Kidney (tissue), 14 donors: ENCODE results near the gene MDH1. TPM values are rescaled to one million over a fixed set of nuclear protein-coding genes. Genes with fewer than 3 reads are reported as not detected.

Experiments
- DNase-seq, 5 donors: peaks; one replicate each; pipeline ENCODE4 v3.0.0-alpha.2; 2013 to 2020
- FAIRE-seq: peaks from 2 replicates; lab custom pipeline; 2012; peaks lifted over from hg19 to GRCh38; lab: Jason Lieb, UNC
- H3K27ac ChIP-seq, 2 donors: one replicate each; pipeline ENCODE4 v1.7.0; 2013; ENCODE audit warnings: low read depth in 2 of 2, low read length in 2 of 2, inconsistent platforms in 1 of 2
- H3K27me3 ChIP-seq: one replicate; pipeline ENCODE4 v1.7.1; 2013; ENCODE audit warnings: low read length, inconsistent platforms; ENCODE audit not compliant: control insufficient read depth, insufficient read depth
- H3K36me3 ChIP-seq, 3 donors: one replicate each; pipeline versions ENCODE4 v1.7.0 to v1.7.1; 2013; ENCODE audit warnings: low read length in 3 of 3, control low read depth in 1 of 3, inconsistent platforms in 1 of 3; ENCODE audit not compliant: insufficient read depth in 3 of 3, control insufficient read depth in 2 of 3
- H3K4me1 ChIP-seq, 3 donors: one replicate each; pipeline versions ENCODE4 v1.7.0 to v1.7.1; 2013; ENCODE audit warnings: low read length in 3 of 3, inconsistent platforms in 1 of 3, low read depth in 1 of 3; ENCODE audit not compliant: control insufficient read depth in 2 of 3, insufficient read depth in 2 of 3
- H3K4me3 ChIP-seq, 3 donors: one replicate each; pipeline versions ENCODE4 v1.7.0 to v1.8.1; 2013; ENCODE audit warnings: low read length in 3 of 3, control low read depth in 1 of 3, inconsistent platforms in 1 of 3
- H3K9ac ChIP-seq, 3 donors: one replicate each; pipeline versions ENCODE4 v1.7.0 to v1.7.1; 2013; ENCODE audit warnings: low read length in 3 of 3, control low read depth in 1 of 3, inconsistent platforms in 1 of 3
- H3K9me3 ChIP-seq, 3 donors: one replicate each; pipeline versions ENCODE4 v1.7.0 to v1.7.1; 2013; ENCODE audit warnings: low read length in 3 of 3, control low read depth in 1 of 3, inconsistent platforms in 1 of 3; ENCODE audit not compliant: control insufficient read depth in 2 of 3, insufficient read depth in 1 of 3
- intact Hi-C: fragments of 100-400 bp; cut with DNase I; formaldehyde crosslinking; loops from one replicate; pipeline ENCODE4 v1.11.1; 2022
- polyA plus RNA-seq: library from polyadenylated mRNA; stranded (reverse); fragments of 350-450 nt; fragmentation: Illumina TruSeq; extraction: RNeasy Lipid Tissue Mini Kit (QIAGEN cat#74804); gene quantifications from one replicate; pipeline ENCODE4 v1.2.3, GENCODE V29; 2014; ENCODE audit warnings: low read depth, low replicate concordance; ENCODE audit not compliant: insufficient read depth
- total RNA-seq: library from RNA; stranded (reverse); fragmentation: NEBNext Ultra II Directional; extraction: Animal tissue kit (Norgen Biotek cat#: 25700); gene quantifications from one replicate; pipeline ENCODE4 v1.2.1, GENCODE V29; 2021
- TF ChIP-seq, protein P1 (sequence below): IDR thresholded peaks from 3 replicates; pipeline ENCODE4 v1.5.1; 2012; ENCODE audit warnings: mild to moderate bottlenecking, moderate library complexity, borderline replicate concordance; ENCODE audit not compliant: insufficient read depth; ENCODE audit errors: extremely low read depth
- donor health status: control.
- donor health status: control.
- donor health status: control.
- donor health status: control.
- donor health status: control.
- donor health status: DM: yes; HTN: yes; CAD: no.
- donor health status: Normal renal cell carcinoma (clear cell type).

MDH1 gene
- total and polyA plus RNA-seq, 2 donors from 2014 or later: 147 to 748 TPM

DNA sequence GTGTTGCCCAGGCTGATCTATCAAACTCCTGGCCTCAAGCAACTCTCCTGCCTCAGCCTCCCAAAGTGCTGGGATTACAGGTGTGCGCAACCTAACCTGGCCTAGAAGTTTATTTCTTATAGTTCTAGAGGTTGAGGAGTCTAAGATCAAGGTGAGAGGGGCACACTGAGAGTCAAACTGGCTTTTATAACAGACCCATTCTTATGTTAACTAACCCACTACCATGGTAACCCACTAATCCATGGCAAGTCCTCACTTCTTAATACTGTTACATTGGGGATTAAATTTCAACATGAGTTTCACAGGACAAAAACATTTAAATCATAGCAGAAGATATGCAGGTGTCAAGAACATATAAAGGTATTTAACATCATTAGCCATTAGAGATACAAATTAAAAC lies 50.6 kb downstream of the MDH1 start:
- FAIRE-seq (no peak), DNase-seq (no peak)
- H3K9ac ChIP-seq: no peak overlapping the region

DNA sequence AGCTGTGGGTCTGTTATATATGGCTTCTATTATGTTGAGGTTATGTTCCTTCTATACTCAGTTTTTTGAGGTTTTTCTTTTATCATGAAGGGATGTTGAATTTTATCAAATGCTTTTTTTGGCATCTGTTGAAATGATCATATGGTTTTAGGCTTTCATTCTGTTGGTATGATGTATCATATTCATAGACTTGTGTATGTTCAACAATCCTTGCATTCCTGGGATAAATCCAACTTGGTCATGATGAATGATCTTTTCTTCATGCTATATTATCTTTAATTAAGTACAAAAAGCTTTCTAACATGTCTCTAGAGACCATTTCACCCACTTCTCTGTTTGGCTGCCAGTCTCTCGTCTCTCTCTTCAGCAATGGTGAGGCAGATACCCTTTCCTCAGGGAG lies 54.2 kb downstream of the MDH1 start:
- TF ChIP-seq, protein P1, sequence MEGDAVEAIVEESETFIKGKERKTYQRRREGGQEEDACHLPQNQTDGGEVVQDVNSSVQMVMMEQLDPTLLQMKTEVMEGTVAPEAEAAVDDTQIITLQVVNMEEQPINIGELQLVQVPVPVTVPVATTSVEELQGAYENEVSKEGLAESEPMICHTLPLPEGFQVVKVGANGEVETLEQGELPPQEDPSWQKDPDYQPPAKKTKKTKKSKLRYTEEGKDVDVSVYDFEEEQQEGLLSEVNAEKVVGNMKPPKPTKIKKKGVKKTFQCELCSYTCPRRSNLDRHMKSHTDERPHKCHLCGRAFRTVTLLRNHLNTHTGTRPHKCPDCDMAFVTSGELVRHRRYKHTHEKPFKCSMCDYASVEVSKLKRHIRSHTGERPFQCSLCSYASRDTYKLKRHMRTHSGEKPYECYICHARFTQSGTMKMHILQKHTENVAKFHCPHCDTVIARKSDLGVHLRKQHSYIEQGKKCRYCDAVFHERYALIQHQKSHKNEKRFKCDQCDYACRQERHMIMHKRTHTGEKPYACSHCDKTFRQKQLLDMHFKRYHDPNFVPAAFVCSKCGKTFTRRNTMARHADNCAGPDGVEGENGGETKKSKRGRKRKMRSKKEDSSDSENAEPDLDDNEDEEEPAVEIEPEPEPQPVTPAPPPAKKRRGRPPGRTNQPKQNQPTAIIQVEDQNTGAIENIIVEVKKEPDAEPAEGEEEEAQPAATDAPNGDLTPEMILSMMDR: no peak
- Histone ChIP-seq H3K27ac (no peak overlapping the region), H3K27me3 (no peaks in the 10 kb centered on the region), H3K9me3 (no peaks in the 10 kb centered on the region), H3K4me1 (no peaks in the 10 kb centered on the region), H3K4me3 (no peak overlapping the region), H3K36me3 (no peaks in the 10 kb centered on the region), H3K9ac (no peak overlapping the region)
- DNase-seq (no peak), FAIRE-seq (no peak)
- intact Hi-C loops: no loop called here

More for the DNA sequence above, 50.6 kb downstream of the MDH1 start:
- no peak overlapping the region for H3K4me3 ChIP-seq
- TF ChIP-seq, protein P1: no peak
- intact Hi-C loops: no loop called here
- no peaks in the 10 kb centered on the region for H3K27me3 ChIP-seq
- H3K9me3 ChIP-seq: peaks cover 0 to 7% (median 0%) of the 10 kb centered on the region in 3 donors
- H3K36me3 ChIP-seq: no peaks in the 10 kb centered on the region
- H3K4me1 ChIP-seq: no peaks in the 10 kb centered on the region
- H3K27ac ChIP-seq: no peak overlapping the region

DNA sequence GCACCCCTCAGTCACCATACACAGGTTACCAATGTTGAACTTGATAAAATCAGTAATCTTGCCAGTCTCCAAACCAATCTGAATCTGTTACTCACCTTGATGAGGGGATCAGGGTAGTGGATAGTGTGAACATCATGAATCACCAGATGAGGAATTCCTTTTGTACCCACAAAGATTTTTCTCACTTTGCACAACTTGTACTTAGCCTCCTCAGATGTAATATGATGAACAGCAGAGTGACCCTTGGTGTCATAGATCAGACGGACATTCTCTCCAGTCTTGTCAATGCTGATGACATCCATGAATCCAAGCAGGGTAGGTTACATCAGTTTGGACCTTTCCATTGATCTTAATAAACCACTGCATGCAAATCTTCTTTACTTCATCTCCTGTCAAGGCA lies 54.7 kb downstream of the MDH1 start:
- Histone ChIP-seq H3K9ac (no peak overlapping the region), H3K9me3 (no peaks in the 10 kb centered on the region), H3K36me3 (no peaks in the 10 kb centered on the region), H3K27me3 (no peaks in the 10 kb centered on the region), H3K27ac (no peak overlapping the region), H3K4me1 (no peaks in the 10 kb centered on the region), H3K4me3 (no peak overlapping the region)
- no peak for FAIRE-seq
- intact Hi-C loops: no loop called here
- TF ChIP-seq, protein P1: no peak
- DNase-seq: no peak

DNA sequence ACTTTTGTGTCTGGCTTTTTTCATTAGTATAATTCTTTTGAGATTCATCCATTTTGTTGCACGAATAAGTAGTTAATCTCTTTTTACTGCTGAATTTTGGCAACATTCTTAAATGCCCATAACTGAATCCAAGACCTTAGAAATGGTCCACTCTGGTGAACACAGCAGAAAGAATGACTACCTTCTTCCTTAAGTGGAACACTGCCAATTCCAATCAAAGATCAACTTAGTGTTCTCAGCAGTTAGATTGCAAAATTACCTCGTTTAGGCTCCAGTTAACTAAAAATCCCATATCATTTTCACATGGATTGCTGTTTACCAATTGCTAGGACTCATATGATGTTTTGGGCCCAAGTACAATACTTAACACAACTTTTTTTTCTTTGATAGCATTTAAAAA lies 59.9 kb downstream of the MDH1 start:
- Histone ChIP-seq H3K4me3 (no peak overlapping the region), H3K9ac (no peak overlapping the region), H3K27ac (no peak overlapping the region), H3K9me3 (no peaks in the 10 kb centered on the region), H3K4me1 (no peaks in the 10 kb centered on the region), H3K27me3 (no peaks in the 10 kb centered on the region), H3K36me3 (no peaks in the 10 kb centered on the region)
- FAIRE-seq: no peak
- TF ChIP-seq, protein P1: no peak
- DNase-seq: no peak
- intact Hi-C loops: no loop called here
